HepG2 (cell line): ENCODE data around the gene STX4. TPM values are rescaled to one million over a fixed set of nuclear protein-coding genes. Genes with fewer than 3 reads are reported as not detected.

Experiments
- FOSL1 ChIP-seq: sonication (generic); formaldehyde crosslinking; IDR thresholded peaks from 2 replicates; pipeline ENCODE4 v1.9.0; 2021; ENCODE audit warnings: missing genetic modification reagents, borderline replicate concordance
- HIC2 ChIP-seq: sonication (generic); formaldehyde crosslinking; IDR thresholded peaks from 2 replicates; pipeline ENCODE4 v1.9.0; 2022; ENCODE audit warnings: low read depth, missing genetic modification reagents
- KDM1A ChIP-seq: IDR thresholded peaks from 2 replicates; pipeline ENCODE4 v1.6.1; 2016; ENCODE audit warnings: missing compliant biosample characterization
- PHF8 ChIP-seq: sonication (generic); formaldehyde crosslinking; IDR thresholded peaks from 2 replicates; pipeline ENCODE4 v1.5.0; 2020; ENCODE audit warnings: missing genetic modification reagents
- RFXANK ChIP-seq: IDR thresholded peaks from 2 replicates; pipeline ENCODE4 v1.6.1; 2016
- SMARCE1 ChIP-seq: fragments of 450-650 bp; IDR thresholded peaks from 2 replicates; pipeline ENCODE4 v1.6.1; 2017; ENCODE audit warnings: borderline replicate concordance
- TGIF2 ChIP-seq: IDR thresholded peaks from 2 replicates; pipeline ENCODE4 v1.6.1; 2016; ENCODE audit warnings: control low read depth, missing compliant biosample characterization
- ZBTB39 ChIP-seq: sonication (generic); formaldehyde crosslinking; IDR thresholded peaks from 2 replicates; pipeline ENCODE4 v1.5.0; 2020; ENCODE audit warnings: missing genetic modification reagents
- ZFP37 ChIP-seq: sonication (generic); formaldehyde crosslinking; IDR thresholded peaks from 2 replicates; pipeline ENCODE4 v1.4.0; 2020; ENCODE audit warnings: missing genetic modification reagents, borderline replicate concordance
- ZNF44 ChIP-seq: sonication (generic); formaldehyde crosslinking; IDR thresholded peaks from 2 replicates; pipeline ENCODE4 v1.5.1; 2020; ENCODE audit warnings: mild to moderate bottlenecking, missing genetic modification reagents
- ZNF510 ChIP-seq: sonication (generic); formaldehyde crosslinking; IDR thresholded peaks from 2 replicates; pipeline ENCODE4 v1.4.0; 2020; ENCODE audit warnings: low read depth, mild to moderate bottlenecking, missing genetic modification reagents
- ZNF549 ChIP-seq: sonication (generic); formaldehyde crosslinking; IDR thresholded peaks from 2 replicates; pipeline ENCODE4 v1.5.0; 2020; ENCODE audit warnings: missing genetic modification reagents
- polyA plus RNA-seq, 8 experiments: library from polyadenylated mRNA; depleted of rRNA in 3 of 8; stranded (reverse) in 7 of 8; unstranded in 1 of 8; fragments of >200 nt; fragmentation: Illumina TruSeq in 4 of 8; extraction: Trizol in 4 of 8; gene quantifications; 2 replicates each; pipeline versions ENCODE4 v1.2.1 to v1.2.3, GENCODE V29; 2011 to 2016; ENCODE audit warnings: low read depth in 4 of 8, missing spikeins in 1 of 8, mixed read lengths in 1 of 8; ENCODE audit not compliant: insufficient read depth in 1 of 8
- total RNA-seq, 5 experiments: library from RNA; depleted of rRNA; stranded (reverse); fragments of >200 nt; fragmentation: Illumina TruSeq; extraction: Trizol; gene quantifications; 2 replicates each; pipeline ENCODE4 v1.2.3, GENCODE V29; 2016; ENCODE audit warnings: low read depth in 1 of 5
- TF ChIP-seq, protein P1 (sequence below): sonication (generic); formaldehyde crosslinking; IDR thresholded peaks from 2 replicates; pipeline ENCODE4 v1.4.0; 2020; ENCODE audit warnings: mild to moderate bottlenecking, missing genetic modification reagents
- TF ChIP-seq, protein P2 (sequence below): sonication (generic); formaldehyde crosslinking; IDR thresholded peaks from 2 replicates; pipeline ENCODE4 v1.4.0; 2020; ENCODE audit warnings: missing genetic modification reagents

STX4 gene
- total and polyA plus RNA-seq, 2 of the 13 experiments (the other 11 are each of a cell fraction or from before 2014, with no cell fraction given) = 29.2 to 34.6 TPM

GRCh38 chr16:31073142-31073969 lies 40.0 kb downstream of the STX4 start (continued):
- TF ChIP-seq, protein P1, sequence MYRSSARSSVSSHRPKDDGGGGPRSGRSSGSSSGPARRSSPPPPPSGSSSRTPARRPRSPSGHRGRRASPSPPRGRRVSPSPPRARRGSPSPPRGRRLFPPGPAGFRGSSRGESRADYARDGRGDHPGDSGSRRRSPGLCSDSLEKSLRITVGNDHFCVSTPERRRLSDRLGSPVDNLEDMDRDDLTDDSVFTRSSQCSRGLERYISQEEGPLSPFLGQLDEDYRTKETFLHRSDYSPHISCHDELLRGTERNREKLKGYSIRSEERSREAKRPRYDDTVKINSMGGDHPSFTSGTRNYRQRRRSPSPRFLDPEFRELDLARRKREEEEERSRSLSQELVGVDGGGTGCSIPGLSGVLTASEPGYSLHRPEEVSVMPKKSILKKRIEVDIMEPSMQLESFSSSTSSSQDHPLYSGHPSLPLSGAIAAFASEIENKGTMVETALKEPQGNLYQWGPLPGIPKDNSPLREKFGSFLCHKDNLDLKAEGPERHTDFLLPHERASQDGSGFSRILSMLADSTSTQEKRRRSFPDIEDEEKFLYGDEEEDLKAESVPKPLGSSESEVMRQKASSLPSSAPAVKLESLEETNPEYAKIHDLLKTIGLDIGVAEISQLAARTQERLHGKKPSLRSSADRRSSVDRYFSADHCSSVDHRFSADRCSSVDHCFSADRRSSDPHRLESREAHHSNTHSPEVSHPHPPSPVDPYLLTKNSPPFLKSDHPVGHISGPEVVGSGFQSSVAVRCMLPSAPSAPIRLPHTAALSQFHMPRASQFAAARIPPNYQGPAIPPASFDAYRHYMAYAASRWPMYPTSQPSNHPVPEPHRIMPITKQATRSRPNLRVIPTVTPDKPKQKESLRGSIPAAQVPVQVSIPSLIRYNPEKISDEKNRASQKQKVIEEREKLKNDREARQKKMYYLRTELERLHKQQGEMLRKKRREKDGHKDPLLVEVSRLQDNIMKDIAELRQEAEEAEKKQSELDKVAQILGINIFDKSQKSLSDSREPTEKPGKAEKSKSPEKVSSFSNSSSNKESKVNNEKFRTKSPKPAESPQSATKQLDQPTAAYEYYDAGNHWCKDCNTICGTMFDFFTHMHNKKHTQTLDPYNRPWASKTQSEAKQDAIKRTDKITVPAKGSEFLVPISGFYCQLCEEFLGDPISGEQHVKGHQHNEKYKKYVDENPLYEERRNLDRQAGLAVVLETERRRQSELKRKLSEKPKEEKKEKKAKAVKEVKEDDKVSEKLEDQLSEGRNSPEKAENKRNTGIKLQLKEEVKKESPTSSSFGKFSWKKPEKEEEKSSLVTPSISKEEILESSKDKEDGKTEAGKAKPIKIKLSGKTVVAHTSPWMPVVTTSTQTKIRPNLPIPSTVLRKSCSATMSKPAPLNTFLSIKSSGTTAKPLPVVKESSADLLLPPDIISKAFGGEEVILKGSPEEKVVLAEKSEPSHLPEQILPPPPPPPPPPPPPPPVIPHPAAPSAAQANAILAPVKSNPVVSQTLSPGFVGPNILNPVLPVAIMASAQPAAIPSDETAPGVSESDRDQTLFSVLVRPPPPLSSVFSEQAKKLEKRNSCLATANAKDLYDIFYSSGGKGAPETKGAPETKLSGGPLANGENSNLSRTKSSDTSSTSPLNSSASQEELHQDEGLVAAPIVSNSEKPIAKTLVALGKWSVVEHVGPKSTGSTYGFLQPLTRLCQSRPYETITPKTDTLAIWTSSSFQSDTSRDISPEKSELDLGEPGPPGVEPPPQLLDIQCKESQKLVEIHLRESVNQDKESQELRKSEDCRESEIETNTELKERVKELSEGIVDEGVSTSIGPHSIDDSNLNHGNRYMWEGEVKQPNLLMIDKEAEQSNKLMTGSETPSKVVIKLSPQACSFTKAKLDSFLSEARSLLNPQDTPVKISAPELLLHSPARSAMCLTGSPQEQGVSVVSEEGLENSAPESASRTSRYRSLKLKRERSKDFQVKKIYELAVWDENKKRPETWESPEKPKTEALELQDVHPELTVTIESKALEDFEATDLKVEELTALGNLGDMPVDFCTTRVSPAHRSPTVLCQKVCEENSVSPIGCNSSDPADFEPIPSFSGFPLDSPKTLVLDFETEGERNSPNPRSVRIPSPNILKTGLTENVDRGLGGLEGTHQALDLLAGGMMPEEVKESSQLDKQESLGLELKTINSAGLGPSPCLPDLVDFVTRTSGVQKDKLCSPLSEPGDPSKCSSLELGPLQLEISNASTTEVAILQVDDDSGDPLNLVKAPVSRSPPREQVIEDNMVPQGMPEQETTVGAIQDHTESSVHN (CRISPR knock-in tag) = no peak; the same call in 1 of the 2 replicates
- peak; percentile 56; the same call in 1 of the 2 replicates for TF ChIP-seq ZBTB39 (CRISPR knock-in tag)
- TF ChIP-seq RFXANK = no peak
- TF ChIP-seq ZNF510 (CRISPR knock-in tag) = no peak
- TF ChIP-seq PHF8 (CRISPR knock-in tag) = peak; percentile 76; the same call in 1 of the 2 replicates
- no peak for TF ChIP-seq SMARCE1
- TF ChIP-seq KDM1A = peak; percentile 78; the same call in 1 of the 2 replicates
- 0 out of 2 replicates have a peak, but pooled peaks have one; percentile 17 for TF ChIP-seq FOSL1 (CRISPR knock-in tag)
- no peak for TF ChIP-seq ZNF44
- TF ChIP-seq, protein P2, sequence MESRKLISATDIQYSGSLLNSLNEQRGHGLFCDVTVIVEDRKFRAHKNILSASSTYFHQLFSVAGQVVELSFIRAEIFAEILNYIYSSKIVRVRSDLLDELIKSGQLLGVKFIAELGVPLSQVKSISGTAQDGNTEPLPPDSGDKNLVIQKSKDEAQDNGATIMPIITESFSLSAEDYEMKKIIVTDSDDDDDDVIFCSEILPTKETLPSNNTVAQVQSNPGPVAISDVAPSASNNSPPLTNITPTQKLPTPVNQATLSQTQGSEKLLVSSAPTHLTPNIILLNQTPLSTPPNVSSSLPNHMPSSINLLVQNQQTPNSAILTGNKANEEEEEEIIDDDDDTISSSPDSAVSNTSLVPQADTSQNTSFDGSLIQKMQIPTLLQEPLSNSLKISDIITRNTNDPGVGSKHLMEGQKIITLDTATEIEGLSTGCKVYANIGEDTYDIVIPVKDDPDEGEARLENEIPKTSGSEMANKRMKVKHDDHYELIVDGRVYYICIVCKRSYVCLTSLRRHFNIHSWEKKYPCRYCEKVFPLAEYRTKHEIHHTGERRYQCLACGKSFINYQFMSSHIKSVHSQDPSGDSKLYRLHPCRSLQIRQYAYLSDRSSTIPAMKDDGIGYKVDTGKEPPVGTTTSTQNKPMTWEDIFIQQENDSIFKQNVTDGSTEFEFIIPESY (CRISPR knock-in tag) = no peak; the same call in 1 of the 2 replicates
- peak; percentile 76 for TF ChIP-seq TGIF2
- TF ChIP-seq HIC2 (CRISPR knock-in tag) = peak; percentile 13; the same call in 1 of the 2 replicates
- TF ChIP-seq ZFP37 (CRISPR knock-in tag) = no peak
- TF ChIP-seq ZNF549 (CRISPR knock-in tag) = no peak
